ENCODE data around the gene GPR42. TPM values are rescaled to one million over a fixed set of nuclear protein-coding genes. Genes with fewer than 3 reads are reported as not detected.
"Not testable (repeated sequence)": the region's sequence is repeated elsewhere in the genome, so short reads cannot be mapped to it uniquely, and the experiment has no call there.

Gene GPR42
- total RNA-seq, 1 donor from 2014 or later = not detected

DNA sequence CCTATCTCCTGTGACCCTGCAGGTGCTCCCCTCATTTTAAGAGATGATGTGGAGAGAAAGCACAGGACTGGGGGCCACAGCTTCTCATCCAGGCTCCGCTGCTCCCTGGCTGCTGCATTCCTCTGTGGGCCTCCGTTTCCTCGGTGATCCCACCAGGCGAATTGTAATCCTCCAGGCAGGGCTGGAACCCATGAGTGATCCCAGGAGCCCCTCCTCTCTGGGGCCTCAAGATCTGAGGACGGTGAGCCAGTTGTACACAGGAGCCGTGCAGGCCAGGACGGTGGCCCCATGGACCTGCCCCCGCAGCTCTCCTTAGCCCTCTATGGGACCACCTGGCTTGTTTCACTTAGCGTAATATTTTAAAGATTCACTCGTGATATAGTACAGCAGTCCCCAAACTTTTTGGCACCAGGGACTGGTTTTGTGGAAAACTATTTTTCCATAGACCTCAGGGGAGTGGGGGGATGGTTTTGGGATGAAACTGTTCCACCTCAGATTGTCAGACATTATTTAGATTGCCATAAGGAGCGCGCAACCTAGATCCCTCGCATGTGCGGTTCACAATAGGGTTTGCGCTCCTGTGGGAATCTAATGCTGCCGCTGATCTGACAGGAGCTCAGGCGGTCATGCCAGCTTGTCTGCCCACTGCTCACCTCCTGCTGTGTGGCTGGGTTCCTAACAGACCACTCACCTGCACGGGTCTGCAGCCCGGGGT lies 7.0 kb upstream of the GPR42 start:
- no peak for DNase-seq (ENCODE audit: low spot score)

DNA sequence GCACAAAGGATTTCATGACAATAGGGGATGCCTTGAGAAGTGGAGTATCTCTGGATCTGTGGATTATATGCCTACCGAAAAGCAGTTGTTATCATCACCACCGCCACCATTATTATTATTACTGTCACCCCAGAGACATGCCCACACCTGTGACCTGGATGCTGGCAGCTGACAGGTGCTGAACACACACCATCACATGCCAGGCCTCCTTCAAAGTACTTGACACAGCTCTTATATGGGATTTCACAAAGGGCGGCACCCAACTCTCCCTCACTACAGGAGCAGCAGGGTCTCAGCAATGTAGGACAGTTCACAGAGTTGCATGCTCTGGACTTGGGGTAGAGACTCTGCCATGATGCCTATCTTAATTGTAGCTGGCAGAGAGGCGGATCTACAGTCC lies 5.6 kb upstream of the GPR42 start:
- no peak for DNase-seq (ENCODE audit: low spot score)

DNA sequence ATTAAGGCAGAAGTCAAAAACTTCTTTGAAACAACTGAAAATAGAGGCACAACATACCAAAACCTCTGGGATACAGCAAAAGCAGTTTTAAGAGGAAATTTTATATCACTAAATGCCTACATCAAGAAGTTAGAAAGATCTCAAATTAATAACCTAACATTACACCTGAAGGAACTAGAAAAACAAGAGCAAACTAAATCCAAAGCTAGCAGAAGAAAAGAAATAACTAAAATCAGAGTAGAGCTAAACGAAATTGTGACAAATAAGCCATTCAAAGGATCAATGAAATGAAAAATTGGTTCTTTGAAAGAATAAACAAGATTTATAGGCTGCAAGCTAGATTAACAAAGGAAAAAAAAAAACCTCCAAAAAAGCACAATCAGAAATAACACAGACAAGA lies 2.5 kb upstream of the GPR42 start:
- DNase-seq (ENCODE audit: low spot score) = no peak

DNA sequence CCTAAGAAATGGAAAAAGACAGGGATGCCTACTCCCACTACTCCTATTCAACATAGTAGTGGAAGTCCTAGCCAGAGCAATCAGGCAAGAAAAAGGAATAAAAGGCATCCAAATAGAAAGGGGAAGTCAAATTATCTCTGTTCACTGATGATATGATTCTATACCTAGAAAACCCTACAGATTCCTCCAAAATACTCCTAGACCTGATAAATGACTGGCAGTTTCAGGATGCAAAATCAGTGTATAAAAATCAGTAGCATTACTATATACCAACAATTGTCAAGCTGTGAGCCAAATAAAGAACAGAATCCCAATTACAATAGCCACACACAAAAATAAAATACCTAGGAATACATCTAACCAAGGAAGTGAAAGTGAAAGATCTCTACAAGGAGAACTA lies 1.3 kb upstream of the GPR42 start:
- no peak for DNase-seq (ENCODE audit: low spot score)

DNA sequence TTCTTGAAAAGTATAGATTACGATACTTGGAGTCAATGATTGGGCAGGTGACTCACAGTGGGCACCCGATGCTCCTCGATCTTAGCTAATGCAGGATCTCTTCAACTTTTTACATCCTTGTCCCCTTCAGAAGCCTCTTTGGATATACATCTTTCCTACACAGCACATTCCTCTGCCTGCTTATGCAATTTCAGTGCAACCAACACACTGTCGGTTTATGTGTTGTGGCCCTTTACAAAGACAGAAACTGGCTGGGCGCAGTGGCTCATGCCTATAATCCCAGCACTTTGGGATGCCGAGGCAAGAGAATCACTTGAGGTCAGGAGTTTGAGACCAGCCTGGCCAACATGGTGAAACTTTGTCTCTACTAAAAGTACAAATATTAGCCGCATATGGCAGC lies 2.6 kb downstream of the GPR42 start:
- DNase-seq (ENCODE audit: low spot score) = no peak

GRCh38 chr19:35374031-35374430 lies 3.2 kb downstream of the GPR42 start:
- DNase-seq (ENCODE audit: low spot score) = not testable (repeated sequence)

DNA sequence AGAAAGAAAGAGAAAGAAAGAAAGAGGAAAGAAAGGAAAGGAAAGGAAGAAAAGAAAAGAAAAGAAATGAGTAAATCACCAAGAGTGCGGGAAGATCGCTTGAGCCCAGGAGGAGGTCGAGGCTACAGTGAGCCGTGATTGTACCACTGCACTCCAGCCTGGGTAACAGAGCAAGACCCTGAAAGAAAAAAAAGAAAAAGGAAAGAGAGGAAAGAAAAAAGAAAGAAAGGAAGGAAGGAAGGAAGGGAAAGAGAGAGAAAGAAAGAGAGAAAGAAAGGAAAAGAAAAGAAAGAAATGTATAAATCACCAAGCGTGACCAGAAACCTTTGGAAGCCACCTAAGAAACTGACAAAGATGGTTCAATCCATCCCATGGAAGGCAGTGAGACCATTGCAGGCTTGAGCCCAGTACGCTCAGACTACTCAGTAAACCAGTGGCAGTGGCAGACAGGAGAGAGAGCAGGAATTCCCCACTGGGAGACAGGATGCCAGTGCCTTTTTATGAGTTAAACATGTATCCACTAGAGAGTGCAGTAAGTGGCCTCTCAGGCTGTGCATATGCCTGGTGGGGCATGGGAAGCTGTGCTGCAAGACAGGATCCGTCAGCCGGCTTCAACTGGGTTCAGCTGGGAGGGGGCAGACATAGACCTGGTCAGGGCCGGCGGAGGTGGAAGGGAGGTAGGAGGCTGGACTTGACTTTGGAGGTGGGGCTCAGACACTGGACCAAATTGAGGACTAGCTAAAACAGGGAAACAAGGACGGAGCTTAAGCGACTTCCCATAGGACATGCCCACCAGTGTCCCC lies 4.8 kb downstream of the GPR42 start:
- DNase-seq (ENCODE audit: low spot score) = no peak

- no peak for DNase-seq (ENCODE audit: low spot score)
Observed at GRCh38 chr19:35377656-35378055, 6.8 kb downstream of the GPR42 start.

GRCh38 chr19:35378356-35378755 lies 7.5 kb downstream of the GPR42 start:
- no peak for DNase-seq (ENCODE audit: low spot score)

DNA sequence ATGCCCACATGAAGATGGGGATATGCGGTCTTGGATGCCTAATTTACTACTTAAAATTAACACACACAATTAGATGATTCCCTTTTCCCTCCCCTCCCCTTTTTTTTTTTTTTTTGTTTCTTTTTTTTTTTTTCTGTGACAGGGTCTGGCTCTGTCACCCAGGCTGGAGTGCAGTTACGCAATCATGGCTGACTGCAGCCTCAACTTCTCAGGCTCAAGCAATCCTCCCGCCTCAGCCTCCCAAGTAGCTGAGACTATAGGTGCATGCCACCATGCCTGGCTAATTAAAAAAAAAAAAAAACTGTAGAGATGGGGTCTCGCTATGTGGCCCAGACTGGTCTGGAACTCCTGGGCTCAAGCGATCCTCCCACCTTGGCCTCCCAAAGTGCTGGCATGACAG lies 8.7 kb downstream of the GPR42 start:
- DNase-seq (ENCODE audit: low spot score) = not testable (repeated sequence)

- no peak for DNase-seq (ENCODE audit: low spot score)
Observed at GRCh38 chr19:35379992-35380391, 9.1 kb downstream of the GPR42 start.

GRCh38 chr19:35380450-35381124 lies 9.7 kb downstream of the GPR42 start:
- no peak for DNase-seq (ENCODE audit: low spot score)

DNA sequence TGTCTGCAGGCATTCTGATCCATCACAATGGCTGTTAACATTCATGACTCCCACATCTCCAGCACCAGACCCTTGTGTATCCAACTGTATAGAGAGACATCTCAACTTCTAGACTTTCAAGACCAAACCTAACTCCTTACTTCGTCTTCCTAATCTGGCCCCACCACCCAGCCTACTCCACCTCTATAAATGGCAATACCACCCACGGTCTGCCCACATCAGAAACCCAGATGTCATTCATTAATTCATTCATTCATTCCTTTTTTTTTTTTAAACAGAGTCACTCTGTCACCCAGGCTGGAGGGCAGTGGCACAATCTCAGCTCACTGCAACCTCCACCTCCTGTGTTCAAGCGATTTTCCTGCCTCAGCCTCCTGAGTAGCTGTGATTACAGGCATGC lies 10.4 kb downstream of the GPR42 start:
- no peak for DNase-seq (ENCODE audit: low spot score)

DNA sequence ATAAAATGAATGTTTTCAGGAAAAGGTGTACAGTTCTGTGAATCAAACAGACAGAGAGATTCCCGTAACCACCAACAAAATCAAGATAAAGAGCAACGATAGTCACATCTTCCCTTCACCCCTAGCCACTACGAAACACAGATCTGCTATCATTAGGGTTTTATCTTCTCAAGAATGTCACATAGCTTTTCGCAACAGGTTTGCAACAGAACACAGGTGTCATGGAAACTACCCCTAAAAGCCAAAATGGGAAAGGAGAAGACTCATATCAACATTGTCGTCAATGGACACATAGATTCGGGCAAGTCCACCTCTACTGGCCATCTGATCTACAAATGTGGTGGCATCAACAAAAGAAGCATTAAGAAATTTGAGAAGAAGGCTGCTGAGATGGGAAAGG lies 11.1 kb downstream of the GPR42 start:
- no peak for DNase-seq (ENCODE audit: low spot score)

DNA sequence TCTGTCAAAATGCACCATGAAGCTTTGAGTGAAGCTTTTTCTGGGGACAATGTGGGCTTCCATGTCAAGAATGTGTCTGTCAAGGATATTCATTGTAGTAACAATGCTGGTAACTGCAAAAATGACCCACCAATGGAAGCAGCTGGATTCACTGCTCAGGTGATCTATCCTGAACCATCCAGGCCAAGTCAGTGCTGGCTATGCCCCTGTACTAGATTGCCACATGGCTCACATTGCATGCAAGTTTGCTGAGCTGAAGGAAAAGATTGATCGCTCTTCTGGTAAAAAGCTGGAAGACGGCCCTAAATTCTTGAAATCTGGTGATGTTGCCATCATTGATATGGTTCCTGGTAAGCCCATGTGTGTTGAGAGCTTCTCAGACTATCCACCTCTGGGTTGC lies 12.7 kb downstream of the GPR42 start:
- no peak for DNase-seq (ENCODE audit: low spot score)

DNA sequence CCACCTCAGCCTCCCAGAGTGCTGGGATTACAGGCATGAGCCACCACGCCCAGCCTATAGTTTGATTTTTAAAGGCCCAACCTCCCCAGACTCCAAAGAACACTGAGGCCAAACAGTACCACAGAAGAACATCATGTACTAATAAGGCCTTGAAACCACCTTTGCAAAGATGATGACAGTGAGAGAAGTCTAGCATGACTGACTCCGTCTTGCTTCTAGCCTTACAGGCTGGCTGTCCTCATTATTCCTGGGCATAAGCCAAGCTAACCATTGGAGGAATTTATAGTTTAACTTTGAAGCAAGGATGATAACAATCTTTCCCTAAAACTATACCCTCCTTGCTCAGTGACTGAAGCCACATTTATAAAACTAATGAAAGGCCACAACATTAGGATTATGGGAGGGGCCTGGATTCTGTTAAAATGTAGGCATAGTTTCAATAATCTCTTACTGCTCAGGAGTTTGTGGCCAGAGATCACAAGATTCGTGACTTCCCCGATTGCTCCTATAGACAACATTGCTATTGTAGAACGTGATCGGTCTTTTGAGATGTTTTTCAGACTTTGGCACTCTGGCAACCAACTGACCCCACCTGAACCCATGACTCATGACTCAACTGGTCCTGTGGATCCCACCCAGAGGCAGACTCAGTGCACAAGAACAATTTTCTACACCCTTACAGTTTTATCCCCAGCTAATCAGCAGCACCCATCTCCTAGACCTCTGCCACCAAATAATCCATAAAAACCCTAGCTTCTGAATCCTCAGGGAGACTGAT lies 17.6 kb downstream of the GPR42 start:
- DNase-seq (ENCODE audit: low spot score) = no peak

DNA sequence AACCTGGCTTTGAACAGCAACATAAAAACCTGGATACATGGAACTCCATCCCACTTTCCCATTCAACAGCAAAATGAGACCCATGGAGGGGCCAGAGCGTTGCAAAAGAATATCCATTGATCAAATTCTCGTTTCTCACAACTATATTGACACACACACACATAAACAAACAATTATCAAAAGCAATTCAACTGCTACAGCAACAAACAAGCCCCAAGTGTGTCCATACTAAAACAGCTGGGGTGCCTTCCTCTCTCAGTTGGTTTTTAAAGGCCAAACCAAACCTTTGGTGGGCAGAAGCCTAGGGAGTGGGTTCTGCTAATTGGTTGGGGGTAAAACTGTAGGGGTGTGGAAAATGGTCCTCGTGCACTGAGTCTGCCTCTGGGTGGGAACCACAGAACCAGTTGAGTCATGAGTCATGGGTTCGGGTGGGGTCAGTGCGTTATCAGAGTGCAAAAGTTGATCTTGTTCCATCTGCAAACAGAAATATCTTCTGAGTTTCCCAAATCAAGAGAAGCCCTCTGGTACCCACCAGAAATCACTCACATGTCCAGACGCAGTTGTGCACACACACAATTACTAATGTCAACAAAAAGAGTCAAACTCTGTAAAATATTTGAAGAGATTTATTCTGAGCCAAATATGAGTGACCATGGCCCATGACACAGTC lies 18.5 kb downstream of the GPR42 start:
- DNase-seq (ENCODE audit: low spot score) = no peak

- DNase-seq (ENCODE audit: low spot score) = no peak
Observed at GRCh38 chr19:35392742-35393715, 22.2 kb downstream of the GPR42 start.

- no peak for DNase-seq (ENCODE audit: low spot score)
Observed at GRCh38 chr19:35395382-35396199, 24.7 kb downstream of the GPR42 start.
